ENCODE results near the gene COG4. TPM values are rescaled to one million over a fixed set of nuclear protein-coding genes. Genes with fewer than 3 reads are reported as not detected.
A peak's percentile ranks its signal among the peaks of the same experiment; 100 is the strongest.

The COG4 gene
- total RNA-seq, 1 experiment from 2014 or later: 45.4 TPM

DNA sequence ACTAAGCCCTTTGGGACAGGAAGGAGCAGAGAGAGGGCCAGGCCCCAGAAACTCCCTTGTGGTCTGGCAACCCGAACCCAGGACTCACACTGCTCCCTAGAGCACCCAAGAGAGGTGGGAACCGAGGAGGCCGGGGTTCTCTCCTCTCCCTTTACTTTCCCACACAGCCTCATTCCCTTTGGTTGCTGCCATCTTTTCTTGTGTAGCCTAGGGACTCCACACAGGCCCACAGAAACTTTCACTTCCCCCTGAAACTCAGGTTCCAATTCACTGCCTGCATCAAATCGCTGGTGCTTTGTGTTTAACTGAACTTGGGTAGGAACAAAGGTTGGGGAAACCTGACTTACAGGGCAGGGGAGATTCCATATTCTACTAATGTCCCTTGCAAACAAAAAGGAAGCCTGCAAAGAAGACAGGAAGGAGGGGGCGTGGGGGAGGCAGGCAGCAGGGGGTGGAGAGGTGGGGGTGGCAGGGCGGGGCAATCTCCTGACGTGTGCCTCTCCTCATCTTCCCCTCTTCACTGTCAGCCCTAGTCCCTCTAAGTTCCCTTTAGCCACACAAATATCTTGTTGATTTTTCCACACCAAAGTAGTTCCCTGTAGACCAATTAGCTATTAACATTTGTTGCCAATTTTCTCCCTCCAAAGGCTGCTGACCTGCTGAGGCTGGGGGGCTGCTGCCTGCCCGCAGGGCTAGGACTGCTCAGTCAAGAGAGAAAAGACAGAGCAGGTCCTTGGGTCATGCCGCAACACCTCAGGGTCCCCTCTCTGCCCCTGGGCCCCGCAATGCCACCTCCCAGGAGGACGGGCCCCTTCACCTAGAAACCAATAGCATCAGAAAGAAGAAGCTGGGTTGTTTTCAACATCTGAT is 92.5 kb downstream of the COG4 start:
- no peak for TF ChIP-seq SIN3A (IDR thresholded peaks at IDR 0.05; ENCODE audit: borderline replicate concordance, insufficient read depth, low read depth, low read length)
- TF ChIP-seq REST (IDR thresholded peaks at IDR 0.05; ENCODE audit: insufficient read depth in 1 of 2, low read depth in 2 of 2, low read length in 1 of 2): no peak
- no peak for TF ChIP-seq CTCF (IDR thresholded peaks at IDR 0.05)
- no peak for TF ChIP-seq POLR2AphosphoS5 (IDR thresholded peaks at IDR 0.05; ENCODE audit: low read depth, low read length)
- no peak for ATAC-seq
- in situ Hi-C loops (cut with HindIII; ENCODE audit: low pct_unique_long_range_greater_than_20kb, low sequenced_read_pairs): no loop called here
- no peaks in the 10 kb centered on the region; the same call in 1 of the 2 replicates for H3K36me3 ChIP-seq (ENCODE audit: control insufficient read depth, insufficient read depth, low read length)
- no TSS peak for BruUV-seq (replicated peaks)
- no peak for DNase-seq (ENCODE audit: low read depth, low spot score)
- H3K9me3 ChIP-seq (ENCODE audit: control insufficient read depth, insufficient read depth, low read depth, low read length): no peaks in the 10 kb centered on the region
- ChIA-PET CTCF (no interaction called here), POLR2A (no interaction called here)
- peaks cover 74% of the 10 kb centered on the region for H3K4me1 ChIP-seq (ENCODE audit: control insufficient read depth, insufficient read depth, low read length)
- no peaks in the 10 kb centered on the region for H3K27me3 ChIP-seq (ENCODE audit: control insufficient read depth, insufficient read depth, low read length)
- H3K27ac ChIP-seq (ENCODE audit: low read length): peak overlapping the region; percentile 99
- H3K4me3 ChIP-seq (ENCODE audit: low read depth in 2 of 2, low read length in 2 of 2): no peak overlapping the region
- intact Hi-C loops (cut with micrococcal nuclease; ENCODE audit: unreplicated experiment): no loop called here

Other genes with a start within 250 kb of the COG4 start
- 115 TPM for gene AARS1, start 234.0 kb downstream of the COG4 start, total RNA-seq (2021; ENCODE audit: unreplicated experiment)
- gene DDX19B, start 224.4 kb downstream of the COG4 start, total RNA-seq (2021; ENCODE audit: unreplicated experiment): 24.4 TPM
- gene DDX19A, start 176.7 kb downstream of the COG4 start, total RNA-seq (2021; ENCODE audit: unreplicated experiment): 22.9 TPM
- gene ST3GAL2, start 84.5 kb downstream of the COG4 start, total RNA-seq (2021; ENCODE audit: unreplicated experiment): 84.2 TPM
- 16.9 TPM for gene FCSK, start 69.0 kb downstream of the COG4 start, total RNA-seq (2021; ENCODE audit: unreplicated experiment)
- 253 TPM for gene SF3B3, start 262 bp upstream of the COG4 start, total RNA-seq (2021; ENCODE audit: unreplicated experiment)
- 5.8 TPM for gene IL34, start 123.0 kb upstream of the COG4 start, total RNA-seq (2021; ENCODE audit: unreplicated experiment)
- gene MTSS2, start 162.5 kb upstream of the COG4 start, total RNA-seq (2021; ENCODE audit: unreplicated experiment): 55.7 TPM